Transverse colon (tissue), 3 donors: Measurements from ENCODE around the gene EMP3.

ENCODE experiments used
- EP300 ChIP-seq: sonication (generic); formaldehyde crosslinking; IDR thresholded peaks from one replicate; pipeline ENCODE4 v1.6.1; 2017; ENCODE audit warnings: antibody characterized with exemption, low read depth
- TF ChIP-seq, protein P1 (sequence below), 5 experiments: fragments of 200-600 bp in 3 of 5; fragments of 450-650 bp in 2 of 5; sonication (generic) in 3 of 5; IDR thresholded peaks; 1 replicate in 2 of 5; 2 replicates in 3 of 5; pipeline ENCODE4 v1.5.1; 2016 to 2017; ENCODE audit warnings: antibody characterized with exemption in 5 of 5, inconsistent platforms in 3 of 5, mild to moderate bottlenecking in 2 of 5, moderate library complexity in 1 of 5

GRCh38 chr19:48368936-48369335 is 43.6 kb downstream of the EMP3 start:
- TF ChIP-seq, protein P1, sequence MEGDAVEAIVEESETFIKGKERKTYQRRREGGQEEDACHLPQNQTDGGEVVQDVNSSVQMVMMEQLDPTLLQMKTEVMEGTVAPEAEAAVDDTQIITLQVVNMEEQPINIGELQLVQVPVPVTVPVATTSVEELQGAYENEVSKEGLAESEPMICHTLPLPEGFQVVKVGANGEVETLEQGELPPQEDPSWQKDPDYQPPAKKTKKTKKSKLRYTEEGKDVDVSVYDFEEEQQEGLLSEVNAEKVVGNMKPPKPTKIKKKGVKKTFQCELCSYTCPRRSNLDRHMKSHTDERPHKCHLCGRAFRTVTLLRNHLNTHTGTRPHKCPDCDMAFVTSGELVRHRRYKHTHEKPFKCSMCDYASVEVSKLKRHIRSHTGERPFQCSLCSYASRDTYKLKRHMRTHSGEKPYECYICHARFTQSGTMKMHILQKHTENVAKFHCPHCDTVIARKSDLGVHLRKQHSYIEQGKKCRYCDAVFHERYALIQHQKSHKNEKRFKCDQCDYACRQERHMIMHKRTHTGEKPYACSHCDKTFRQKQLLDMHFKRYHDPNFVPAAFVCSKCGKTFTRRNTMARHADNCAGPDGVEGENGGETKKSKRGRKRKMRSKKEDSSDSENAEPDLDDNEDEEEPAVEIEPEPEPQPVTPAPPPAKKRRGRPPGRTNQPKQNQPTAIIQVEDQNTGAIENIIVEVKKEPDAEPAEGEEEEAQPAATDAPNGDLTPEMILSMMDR (IDR thresholded peaks at IDR 0.05) = no peak
- no peak for TF ChIP-seq EP300
